ENCODE data around the gene RNF145.

DNA sequence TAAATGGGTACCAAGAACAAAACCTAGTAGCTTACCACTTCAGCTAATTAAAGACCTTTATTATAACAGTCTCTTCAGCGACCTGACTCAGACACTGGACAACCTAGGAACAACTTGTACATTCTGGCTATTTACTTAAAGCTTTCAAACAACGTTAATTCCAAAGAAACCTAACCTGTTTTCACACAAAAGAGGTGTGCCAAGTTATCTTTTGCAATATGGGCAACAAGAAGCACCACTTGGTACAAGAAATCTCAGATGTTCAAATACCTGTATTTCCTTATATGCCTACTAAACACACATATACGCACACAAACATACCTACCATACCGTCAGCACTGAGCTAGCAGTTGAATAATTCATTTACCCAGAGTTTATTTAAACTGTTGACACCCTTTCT lies 23.0 kb downstream of the RNF145 start:
- TF ChIP-seq, protein P1, sequence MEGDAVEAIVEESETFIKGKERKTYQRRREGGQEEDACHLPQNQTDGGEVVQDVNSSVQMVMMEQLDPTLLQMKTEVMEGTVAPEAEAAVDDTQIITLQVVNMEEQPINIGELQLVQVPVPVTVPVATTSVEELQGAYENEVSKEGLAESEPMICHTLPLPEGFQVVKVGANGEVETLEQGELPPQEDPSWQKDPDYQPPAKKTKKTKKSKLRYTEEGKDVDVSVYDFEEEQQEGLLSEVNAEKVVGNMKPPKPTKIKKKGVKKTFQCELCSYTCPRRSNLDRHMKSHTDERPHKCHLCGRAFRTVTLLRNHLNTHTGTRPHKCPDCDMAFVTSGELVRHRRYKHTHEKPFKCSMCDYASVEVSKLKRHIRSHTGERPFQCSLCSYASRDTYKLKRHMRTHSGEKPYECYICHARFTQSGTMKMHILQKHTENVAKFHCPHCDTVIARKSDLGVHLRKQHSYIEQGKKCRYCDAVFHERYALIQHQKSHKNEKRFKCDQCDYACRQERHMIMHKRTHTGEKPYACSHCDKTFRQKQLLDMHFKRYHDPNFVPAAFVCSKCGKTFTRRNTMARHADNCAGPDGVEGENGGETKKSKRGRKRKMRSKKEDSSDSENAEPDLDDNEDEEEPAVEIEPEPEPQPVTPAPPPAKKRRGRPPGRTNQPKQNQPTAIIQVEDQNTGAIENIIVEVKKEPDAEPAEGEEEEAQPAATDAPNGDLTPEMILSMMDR (IDR thresholded peaks at IDR 0.05 in 8 of 11, conservative IDR thresholded peaks at IDR 0.05 in 3 of 11), result no peak
- TF ChIP-seq POLR2A (IDR thresholded peaks at IDR 0.05) (no peak), POLR2AphosphoS5 (IDR thresholded peaks at IDR 0.05) (no peak)

Data from spleen (tissue), 7 donors.